ENCODE measurements around the gene PCSK9.

- no peak for TF ChIP-seq POLR2A (IDR thresholded peaks at IDR 0.05)
- TF ChIP-seq CTCF (IDR thresholded peaks at IDR 0.05): no peak
- no peak for TF ChIP-seq EP300 (IDR thresholded peaks at IDR 0.05)
These were observed 6.1 kb downstream of the PCSK9 start for GRCh38 chr1:55045430-55045829.
